GM12875 (cell line): ENCODE results near the gene BMP6.

Source experiments
- H3K4me3 ChIP-seq: one replicate; pipeline ENCODE4 v1.5.1; 2011; ENCODE audit warnings: low read depth, low read length, control low read depth
- TF ChIP-seq, protein P1 (sequence below): IDR thresholded peaks from 2 replicates; pipeline ENCODE4 v1.5.1; 2011; ENCODE audit warnings: low read depth, mild to moderate bottlenecking, control low read depth, inconsistent platforms, low read length, moderate library complexity, borderline replicate concordance; ENCODE audit not compliant: insufficient read depth

The BMP6 gene

DNA sequence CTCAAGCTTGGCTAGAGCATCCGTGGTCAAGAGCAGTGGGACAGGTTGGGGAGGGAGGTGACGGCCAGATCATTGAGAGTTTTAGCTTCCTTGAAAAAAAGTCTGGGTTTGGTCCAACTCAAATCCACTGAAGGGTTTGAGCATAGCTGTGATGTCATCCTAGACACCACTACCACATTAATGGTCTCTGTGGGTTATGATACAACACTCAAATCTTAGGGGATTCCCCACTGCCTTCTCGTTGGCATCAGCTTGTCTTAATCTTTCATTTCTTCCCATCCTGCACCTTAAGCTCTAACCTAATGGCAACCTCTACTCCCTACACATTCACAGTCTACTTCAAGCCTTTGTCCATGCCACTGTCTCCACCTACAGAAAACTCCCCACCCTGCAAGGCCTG, 77.3 kb downstream of the BMP6 start:
- TF ChIP-seq, protein P1, sequence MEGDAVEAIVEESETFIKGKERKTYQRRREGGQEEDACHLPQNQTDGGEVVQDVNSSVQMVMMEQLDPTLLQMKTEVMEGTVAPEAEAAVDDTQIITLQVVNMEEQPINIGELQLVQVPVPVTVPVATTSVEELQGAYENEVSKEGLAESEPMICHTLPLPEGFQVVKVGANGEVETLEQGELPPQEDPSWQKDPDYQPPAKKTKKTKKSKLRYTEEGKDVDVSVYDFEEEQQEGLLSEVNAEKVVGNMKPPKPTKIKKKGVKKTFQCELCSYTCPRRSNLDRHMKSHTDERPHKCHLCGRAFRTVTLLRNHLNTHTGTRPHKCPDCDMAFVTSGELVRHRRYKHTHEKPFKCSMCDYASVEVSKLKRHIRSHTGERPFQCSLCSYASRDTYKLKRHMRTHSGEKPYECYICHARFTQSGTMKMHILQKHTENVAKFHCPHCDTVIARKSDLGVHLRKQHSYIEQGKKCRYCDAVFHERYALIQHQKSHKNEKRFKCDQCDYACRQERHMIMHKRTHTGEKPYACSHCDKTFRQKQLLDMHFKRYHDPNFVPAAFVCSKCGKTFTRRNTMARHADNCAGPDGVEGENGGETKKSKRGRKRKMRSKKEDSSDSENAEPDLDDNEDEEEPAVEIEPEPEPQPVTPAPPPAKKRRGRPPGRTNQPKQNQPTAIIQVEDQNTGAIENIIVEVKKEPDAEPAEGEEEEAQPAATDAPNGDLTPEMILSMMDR = no peak
- H3K4me3 ChIP-seq = no peak overlapping the region

DNA sequence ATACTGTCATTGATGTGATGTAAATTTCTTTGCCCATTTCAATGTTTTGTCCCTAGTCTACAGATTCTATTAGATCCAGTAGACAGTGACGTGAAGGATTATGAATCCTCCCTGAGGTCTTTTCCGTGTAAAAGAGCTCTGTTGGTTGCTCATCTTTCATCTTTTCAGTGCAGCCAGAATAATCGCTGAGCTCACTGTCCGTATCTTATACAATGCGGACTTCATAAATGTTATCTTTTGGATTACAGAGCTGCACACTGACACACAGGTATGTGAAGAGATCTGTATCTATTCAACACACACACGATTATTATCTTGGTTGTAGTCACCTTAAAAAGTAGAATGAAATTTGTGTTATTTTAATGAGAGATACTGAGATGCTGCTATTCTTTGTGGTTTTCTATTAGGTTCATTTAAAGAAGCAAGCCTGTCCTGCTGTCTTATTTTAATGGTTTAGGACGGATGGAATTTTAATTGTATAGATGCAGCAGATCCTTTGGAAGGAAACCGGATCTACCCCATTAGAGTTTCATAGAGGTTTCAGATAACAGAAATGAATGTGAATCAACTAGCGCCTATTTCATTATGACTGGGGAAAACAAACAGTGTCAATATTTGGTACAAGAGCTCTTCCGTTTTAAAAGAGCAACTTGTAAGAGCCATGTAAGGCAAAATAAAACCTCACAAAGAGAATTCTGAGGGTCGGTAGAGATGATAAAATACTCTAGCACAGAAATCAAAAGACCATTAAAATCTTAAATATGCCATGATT, 79.4 kb downstream of the BMP6 start:
- no peak overlapping the region for H3K4me3 ChIP-seq
- TF ChIP-seq, protein P1 = no peak

DNA sequence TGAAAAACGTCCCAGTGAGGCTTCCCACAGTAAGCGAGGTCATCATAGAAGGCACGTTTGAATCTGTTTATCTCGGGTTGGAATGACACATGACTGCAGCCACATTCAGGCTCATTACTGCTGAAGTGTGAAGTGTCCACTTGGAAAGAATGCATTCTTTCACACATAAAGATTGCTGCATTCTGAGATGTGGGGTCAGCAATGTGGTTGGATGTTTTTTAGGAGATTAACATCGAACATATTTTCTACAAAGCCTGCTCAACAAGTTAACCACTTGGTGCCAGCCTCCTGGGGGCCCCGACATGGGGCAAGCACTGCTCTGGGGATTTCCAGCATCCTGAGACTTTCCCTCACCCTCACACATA, 79.9 kb downstream of the BMP6 start:
- H3K4me3 ChIP-seq = no peak overlapping the region
- TF ChIP-seq, protein P1 = no peak

DNA sequence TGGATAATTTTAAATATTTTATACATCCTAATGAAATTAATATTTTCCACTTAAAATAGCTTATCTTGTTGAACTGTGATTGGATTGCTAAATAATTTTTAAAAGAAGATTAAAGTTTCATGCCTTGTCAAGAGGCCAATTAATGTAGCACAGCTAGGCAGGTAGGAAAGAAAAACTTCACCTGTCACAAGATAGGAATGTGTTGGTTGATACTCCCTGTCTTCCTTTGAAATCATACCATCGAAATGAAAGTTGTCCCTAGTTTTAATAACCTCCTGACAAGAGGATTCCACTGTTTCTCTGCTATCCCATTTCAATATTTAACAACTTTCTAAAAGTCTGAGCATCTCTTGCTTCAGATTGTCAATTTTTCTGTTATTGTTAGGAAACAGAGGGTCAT, 80.8 kb downstream of the BMP6 start:
- no peak overlapping the region for H3K4me3 ChIP-seq
- TF ChIP-seq, protein P1 = no peak

DNA sequence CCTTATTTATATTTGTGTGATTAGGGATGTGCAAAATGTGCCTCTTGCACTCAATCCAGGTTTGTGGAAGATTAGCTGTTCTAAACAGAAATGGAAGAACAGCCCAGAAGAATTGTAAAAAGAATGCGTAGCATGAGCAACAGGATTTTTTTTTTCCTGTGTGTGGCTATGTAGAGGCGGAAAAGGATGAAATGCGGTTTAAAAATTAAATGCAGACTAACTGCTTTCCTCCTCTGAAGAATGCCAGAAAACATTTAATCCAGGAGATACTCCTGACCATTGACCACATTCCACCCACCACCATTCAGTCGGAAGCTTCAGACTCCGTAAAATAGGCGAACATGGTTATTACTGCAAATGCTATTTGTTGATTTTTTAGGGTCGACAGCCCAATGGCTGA, 83.4 kb downstream of the BMP6 start:
- no peak overlapping the region for H3K4me3 ChIP-seq
- TF ChIP-seq, protein P1 = no peak

DNA sequence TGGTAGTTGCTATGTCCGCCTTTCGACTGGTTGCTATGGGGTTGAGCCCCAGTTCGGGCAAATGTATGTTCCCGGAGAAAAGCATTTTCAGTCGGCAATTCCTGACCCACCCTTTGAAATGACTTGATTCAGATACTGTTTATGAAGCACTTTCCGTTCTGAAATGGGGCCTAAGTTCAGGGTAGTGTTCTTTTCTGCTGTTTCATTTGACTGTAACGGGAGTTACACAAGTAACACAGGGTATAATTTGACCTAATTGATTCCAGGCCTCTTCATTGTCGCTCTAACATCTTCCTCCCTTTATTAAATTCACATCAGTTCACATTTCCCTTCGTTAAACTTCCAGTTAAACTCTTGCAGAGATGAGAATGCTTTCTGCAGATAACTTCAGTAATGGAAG, 85.5 kb downstream of the BMP6 start:
- H3K4me3 ChIP-seq = no peak overlapping the region

DNA sequence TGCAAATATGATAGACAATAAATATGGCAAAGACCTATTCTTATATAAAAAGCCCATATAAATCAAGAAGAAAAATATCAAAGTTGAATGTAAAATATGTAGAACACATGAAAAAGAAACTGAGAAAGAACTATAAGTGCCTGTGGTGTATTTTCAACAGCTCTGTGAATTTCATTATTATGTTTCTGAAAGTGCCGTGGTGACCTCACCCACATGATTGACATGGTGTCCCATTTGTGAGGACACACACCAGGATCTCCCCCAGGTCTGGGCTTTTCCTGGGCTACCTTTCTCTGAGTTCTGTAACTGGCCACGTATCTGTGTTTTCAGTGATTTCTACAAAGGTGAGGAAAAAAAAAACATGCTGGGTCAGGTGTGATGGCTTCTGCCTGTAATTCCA, 86.7 kb downstream of the BMP6 start:
- H3K4me3 ChIP-seq = no peak overlapping the region
- TF ChIP-seq, protein P1 = no peak

More for the DNA sequence above, 85.5 kb downstream of the BMP6 start:
- TF ChIP-seq, protein P1 = no peak
